Measurements from ENCODE around the gene OR6C2.

- TF ChIP-seq CTCF (IDR thresholded peaks at IDR 0.05; ENCODE audit: low read length) (no peak), EZH2 (IDR thresholded peaks at IDR 0.05; ENCODE audit: borderline replicate concordance, low read length) (no peak)
Observed at GRCh38 chr12:55448825-55449224, 4.9 kb downstream of the OR6C2 start.

All from OCI-LY1 (cell line).